Natural killer cell (primary cell): Measurements from ENCODE around the gene RPS6KA4. TPM values are rescaled to one million over a fixed set of nuclear protein-coding genes. Genes with fewer than 3 reads are reported as not detected.

Experiments
- ATAC-seq, 3 donors: fragments of 150-1000 bp in 2 of 3; fragments of 200-7000 bp in 1 of 3; cut with Tn5 transposase; 1 replicate in 1 of 3; 2 replicates in 2 of 3; pipeline ENCODE4 v1.10.0; 2021; ENCODE audit warnings: mild to moderate bottlenecking in 2 of 3, moderate library complexity in 2 of 3
- DNase-seq, 2 donors: peaks; one replicate each; pipeline versions ENCODE4 v3.0.0 to v3.0.0-alpha.2; 2013 to 2021; ENCODE audit warnings: mixed read lengths in 1 of 2
- H3K27ac ChIP-seq: one replicate; pipeline ENCODE4 v1.5.1; 2013; ENCODE audit warnings: mild to moderate bottlenecking, low read length
- H3K27me3 ChIP-seq: one replicate; pipeline ENCODE4 v1.6.1; 2013; ENCODE audit warnings: low read length; ENCODE audit not compliant: control insufficient read depth, insufficient read depth
- H3K36me3 ChIP-seq: one replicate; pipeline ENCODE4 v1.6.1; 2013; ENCODE audit warnings: low read length; ENCODE audit not compliant: control insufficient read depth, insufficient read depth
- H3K4me1 ChIP-seq: one replicate; pipeline ENCODE4 v1.6.1; 2013; ENCODE audit warnings: low read length; ENCODE audit not compliant: control insufficient read depth, insufficient read depth
- H3K4me3 ChIP-seq: one replicate; pipeline ENCODE4 v1.5.1; 2013; ENCODE audit warnings: low read length
- H3K9me3 ChIP-seq: one replicate; pipeline ENCODE4 v1.6.1; 2013; ENCODE audit warnings: low read length; ENCODE audit not compliant: control insufficient read depth, insufficient read depth
- H3K27ac Mint-ChIP-seq, 2 donors: one replicate each; pipeline ENCODE4 v1.8.0; 2022; ENCODE audit warnings: mild to moderate bottlenecking in 2 of 2, mixed read lengths in 2 of 2, moderate library complexity in 1 of 2
- H3K27me3 Mint-ChIP-seq, 2 donors: one replicate each; pipeline ENCODE4 v1.8.0; 2022; ENCODE audit warnings: low read depth in 2 of 2, mixed read lengths in 2 of 2
- H3K36me3 Mint-ChIP-seq: one replicate; pipeline ENCODE4 v1.8.0; 2022; ENCODE audit warnings: mixed read lengths
- H3K4me1 Mint-ChIP-seq, 2 donors: one replicate each; pipeline ENCODE4 v1.8.0; 2022; ENCODE audit warnings: mixed read lengths in 2 of 2
- H3K4me3 Mint-ChIP-seq: one replicate; pipeline ENCODE4 v1.8.0; 2022; ENCODE audit warnings: mild to moderate bottlenecking, moderate library complexity, mixed read lengths
- H3K9me3 Mint-ChIP-seq, 2 donors: one replicate each; pipeline ENCODE4 v1.8.0; 2022; ENCODE audit warnings: mixed read lengths in 2 of 2
- WGBS: methylation state at CpG from one replicate; pipeline ENCODE4 v1.1.7; 2013; ENCODE audit warnings: missing lambda C conversion rate; ENCODE audit not compliant: insufficient coverage; 5-methylcytosine and 5-hydroxymethylcytosine counted together
- intact Hi-C: fragments of 100-400 bp; cut with micrococcal nuclease; formaldehyde crosslinking; loops from one replicate; pipeline ENCODE4 v1.14.2; 2022
- total RNA-seq, 4 donors: library from RNA; stranded (reverse); fragments of 120-200 nt in 1 of 4; gene quantifications; one replicate each; pipeline versions ENCODE4 v1.2.3 to v1.2.4, GENCODE V29; 2013 to 2022
- TF ChIP-seq, protein P1 (sequence below): fragments of 200-600 bp; IDR thresholded peaks from one replicate; pipeline ENCODE4 v1.8.0; 2022; ENCODE audit warnings: antibody characterized with exemption

RPS6KA4 gene
- total RNA-seq, 3 donors from 2014 or later (not counting 1 experiment from before 2014, with no cell fraction given), result 27.6 to 36.0 (median 34.4) TPM

DNA sequence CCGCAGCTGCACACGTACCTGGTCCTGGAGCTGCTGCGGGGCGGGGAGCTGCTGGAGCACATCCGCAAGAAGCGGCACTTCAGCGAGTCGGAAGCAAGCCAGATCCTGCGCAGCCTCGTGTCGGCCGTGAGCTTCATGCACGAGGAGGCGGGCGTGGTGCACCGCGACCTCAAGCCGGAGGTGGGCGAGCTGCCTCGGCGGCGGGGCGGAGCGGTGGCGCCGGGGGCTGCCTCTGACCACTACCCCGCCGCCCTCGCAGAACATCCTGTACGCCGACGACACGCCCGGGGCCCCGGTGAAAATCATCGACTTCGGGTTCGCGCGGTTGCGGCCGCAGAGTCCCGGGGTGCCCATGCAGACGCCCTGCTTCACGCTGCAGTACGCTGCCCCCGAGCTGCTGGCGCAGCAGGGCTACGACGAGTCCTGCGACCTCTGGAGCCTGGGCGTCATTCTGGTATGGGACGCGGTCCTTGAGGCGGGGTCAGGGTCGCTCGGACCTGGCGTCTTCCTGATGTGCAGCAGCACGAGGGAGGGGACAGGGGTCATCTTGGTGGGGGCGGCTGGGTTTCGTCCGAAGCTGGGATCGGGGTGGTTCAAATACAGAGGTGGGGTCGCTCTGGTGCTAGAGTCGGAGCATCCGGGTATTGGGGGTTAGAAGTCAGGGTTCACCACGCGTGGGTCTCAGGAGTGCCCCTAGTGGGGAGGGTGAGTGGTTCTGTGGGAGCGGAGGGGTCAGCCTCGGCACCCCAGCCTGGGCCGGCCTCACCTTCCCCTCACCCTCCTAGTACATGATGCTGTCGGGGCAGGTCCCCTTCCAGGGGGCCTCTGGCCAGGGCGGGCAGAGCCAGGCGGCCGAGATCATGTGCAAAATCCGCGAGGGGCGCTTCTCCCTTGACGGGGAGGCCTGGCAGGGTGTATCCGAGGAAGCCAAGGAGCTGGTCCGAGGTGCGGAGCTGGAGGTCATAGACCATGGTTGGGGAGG, 10.8 kb downstream of the RPS6KA4 start:
- Mint-ChIP-seq H3K4me1 (peaks cover 0 to 5% of the 10 kb centered on the region in 2 donors), H3K4me3 (no peak overlapping the region), H3K27me3 (no peaks in the 10 kb centered on the region), H3K9me3 (no peaks in the 10 kb centered on the region), H3K36me3 (peaks cover 7% of the 10 kb centered on the region), H3K27ac (no peak overlapping the region)
- 97% methylated on average over 77 of the region's 82 CpGs for WGBS
- Histone ChIP-seq H3K4me1 (no peaks in the 10 kb centered on the region), H3K27ac (no peak overlapping the region), H3K4me3 (no peak overlapping the region), H3K27me3 (no peaks in the 10 kb centered on the region), H3K9me3 (no peaks in the 10 kb centered on the region), H3K36me3 (peaks cover 38% of the 10 kb centered on the region)
- TF ChIP-seq, protein P1, sequence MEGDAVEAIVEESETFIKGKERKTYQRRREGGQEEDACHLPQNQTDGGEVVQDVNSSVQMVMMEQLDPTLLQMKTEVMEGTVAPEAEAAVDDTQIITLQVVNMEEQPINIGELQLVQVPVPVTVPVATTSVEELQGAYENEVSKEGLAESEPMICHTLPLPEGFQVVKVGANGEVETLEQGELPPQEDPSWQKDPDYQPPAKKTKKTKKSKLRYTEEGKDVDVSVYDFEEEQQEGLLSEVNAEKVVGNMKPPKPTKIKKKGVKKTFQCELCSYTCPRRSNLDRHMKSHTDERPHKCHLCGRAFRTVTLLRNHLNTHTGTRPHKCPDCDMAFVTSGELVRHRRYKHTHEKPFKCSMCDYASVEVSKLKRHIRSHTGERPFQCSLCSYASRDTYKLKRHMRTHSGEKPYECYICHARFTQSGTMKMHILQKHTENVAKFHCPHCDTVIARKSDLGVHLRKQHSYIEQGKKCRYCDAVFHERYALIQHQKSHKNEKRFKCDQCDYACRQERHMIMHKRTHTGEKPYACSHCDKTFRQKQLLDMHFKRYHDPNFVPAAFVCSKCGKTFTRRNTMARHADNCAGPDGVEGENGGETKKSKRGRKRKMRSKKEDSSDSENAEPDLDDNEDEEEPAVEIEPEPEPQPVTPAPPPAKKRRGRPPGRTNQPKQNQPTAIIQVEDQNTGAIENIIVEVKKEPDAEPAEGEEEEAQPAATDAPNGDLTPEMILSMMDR, result no peak
- DNase-seq (no peak), ATAC-seq (no peak)
- intact Hi-C loops, result no loop called here

DNA sequence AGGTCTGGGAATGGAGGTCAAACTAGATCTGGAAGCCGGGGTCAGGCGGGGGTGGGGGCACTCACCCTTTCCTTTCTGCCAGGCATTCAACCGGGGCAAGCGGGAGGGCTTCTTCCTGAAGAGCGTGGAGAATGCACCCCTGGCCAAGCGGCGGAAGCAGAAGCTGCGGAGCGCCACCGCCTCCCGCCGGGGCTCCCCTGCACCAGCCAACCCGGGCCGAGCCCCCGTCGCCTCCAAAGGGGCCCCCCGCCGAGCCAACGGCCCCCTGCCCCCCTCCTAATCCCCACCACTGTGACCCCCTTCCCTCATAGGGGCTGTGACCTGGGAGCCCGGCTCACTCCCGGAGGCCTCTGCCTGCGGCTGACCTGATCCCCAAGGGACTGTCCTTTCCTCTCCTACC, 12.2 kb downstream of the RPS6KA4 start:
- H3K27ac ChIP-seq, result no peak overlapping the region
- H3K4me1 ChIP-seq, result no peaks in the 10 kb centered on the region
- 88% methylated on average over 18 of the region's 22 CpGs for WGBS
- no peak overlapping the region for H3K4me3 ChIP-seq
- Mint-ChIP-seq H3K27ac (no peak overlapping the region), H3K4me1 (peaks cover 0 to 5% of the 10 kb centered on the region in 2 donors), H3K27me3 (no peaks in the 10 kb centered on the region), H3K9me3 (no peaks in the 10 kb centered on the region), H3K36me3 (peaks cover 7% of the 10 kb centered on the region), H3K4me3 (no peak overlapping the region)
- DNase-seq, result no peak
- intact Hi-C loops, result no loop called here
- ATAC-seq, result no peak
- no peaks in the 10 kb centered on the region for H3K9me3 ChIP-seq
- H3K27me3 ChIP-seq, result no peaks in the 10 kb centered on the region
- TF ChIP-seq, protein P1, result no peak
- H3K36me3 ChIP-seq, result peaks cover 26% of the 10 kb centered on the region

GRCh38 chr11:64372021-64372420, 13.1 kb downstream of the RPS6KA4 start:
- TF ChIP-seq, protein P1, result no peak
- Mint-ChIP-seq H3K36me3 (no peaks in the 10 kb centered on the region), H3K27me3 (no peaks in the 10 kb centered on the region), H3K27ac (no peak overlapping the region), H3K9me3 (no peaks in the 10 kb centered on the region), H3K4me1 (no peaks in the 10 kb centered on the region), H3K4me3 (no peak overlapping the region)
- WGBS, result 95% methylated on average over 6 of the region's 6 CpGs
- H3K4me3 ChIP-seq, result no peak overlapping the region
- no peak for ATAC-seq
- no peaks in the 10 kb centered on the region for H3K9me3 ChIP-seq
- H3K27me3 ChIP-seq, result no peaks in the 10 kb centered on the region
- intact Hi-C loops, result no loop called here
- no peak overlapping the region for H3K27ac ChIP-seq
- DNase-seq, result no peak
- peaks cover 19% of the 10 kb centered on the region for H3K36me3 ChIP-seq
- H3K4me1 ChIP-seq, result no peaks in the 10 kb centered on the region
